Fibroblast of mammary gland (primary cell): ENCODE measurements around the gene ATF7.

Experiments used
- DNase-seq: peaks from one replicate; pipeline ENCODE4 v3.0.0-alpha.2; 2010; ENCODE audit warnings: low read depth
- H3K4me3 ChIP-seq: 2 replicates; pipeline ENCODE4 v1.5.1; 2011; ENCODE audit warnings: low read depth, mild to moderate bottlenecking, low read length, moderate library complexity; ENCODE audit not compliant: control insufficient read depth
- CTCF ChIP-seq: conservative IDR thresholded peaks from 2 replicates; pipeline ENCODE4 v1.5.1; 2011; ENCODE audit warnings: low read depth, low read length, inconsistent platforms; ENCODE audit not compliant: control insufficient read depth, insufficient read depth

The ATF7 gene

DNA sequence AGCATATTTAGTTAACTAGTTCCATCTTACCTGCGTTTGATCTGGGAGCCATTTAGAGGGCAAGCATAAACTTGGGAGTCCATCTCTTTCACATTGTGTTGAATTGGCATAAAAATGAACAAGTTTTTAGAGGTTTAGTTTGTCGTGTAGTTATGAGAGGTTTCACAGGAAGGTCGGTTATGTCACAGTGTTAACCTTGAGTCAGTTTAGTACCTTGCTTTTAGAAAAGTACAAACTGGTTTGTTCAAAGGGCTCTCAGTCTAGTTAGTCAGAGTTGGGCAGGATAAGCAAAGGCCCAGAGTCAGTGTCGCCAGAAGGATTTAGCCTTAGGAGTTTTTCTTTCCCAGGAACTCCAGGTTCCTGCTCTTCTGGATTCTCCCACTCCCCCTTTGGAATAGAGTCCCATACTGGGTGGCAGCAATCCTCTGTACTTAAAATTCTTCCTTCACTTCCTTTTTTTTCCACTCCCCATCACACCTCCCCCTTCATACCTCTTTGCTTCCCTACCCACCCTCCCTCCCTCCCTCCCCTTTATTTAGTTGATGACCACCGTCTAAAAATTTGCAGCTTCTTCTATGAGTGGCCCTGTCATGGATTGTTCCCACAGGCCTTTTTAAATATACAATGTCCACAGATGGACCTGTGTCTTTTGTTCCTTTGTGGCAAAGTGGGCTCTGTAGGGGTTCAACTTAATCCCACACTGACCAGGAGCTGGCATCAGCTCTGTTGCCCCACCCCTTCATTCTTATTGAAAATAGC is 162.2 kb downstream of the ATF7 start:
- no peak overlapping the region for H3K4me3 ChIP-seq
- no peak for DNase-seq
- TF ChIP-seq CTCF = no peak

DNA sequence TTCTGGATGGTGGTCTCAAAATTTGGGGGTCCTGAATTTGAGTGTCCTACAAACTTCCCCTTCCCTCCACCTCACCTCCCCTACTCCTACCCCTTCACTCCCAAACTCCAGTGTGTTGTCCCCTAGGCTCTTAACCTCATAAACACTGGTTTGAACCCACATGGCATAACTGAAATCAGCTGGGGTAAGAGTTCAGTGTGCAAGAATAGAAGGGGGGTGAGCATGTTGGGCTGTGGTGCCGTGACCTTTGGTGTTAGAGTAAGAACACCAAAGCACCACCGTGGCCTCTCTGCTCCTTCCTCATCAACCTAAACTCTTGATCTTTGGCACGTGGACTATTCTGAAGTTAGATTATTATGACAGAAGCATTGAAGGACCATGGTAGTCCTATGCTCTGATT is 163.2 kb downstream of the ATF7 start:
- no peak for TF ChIP-seq CTCF
- no peak for DNase-seq
- no peak overlapping the region for H3K4me3 ChIP-seq

DNA sequence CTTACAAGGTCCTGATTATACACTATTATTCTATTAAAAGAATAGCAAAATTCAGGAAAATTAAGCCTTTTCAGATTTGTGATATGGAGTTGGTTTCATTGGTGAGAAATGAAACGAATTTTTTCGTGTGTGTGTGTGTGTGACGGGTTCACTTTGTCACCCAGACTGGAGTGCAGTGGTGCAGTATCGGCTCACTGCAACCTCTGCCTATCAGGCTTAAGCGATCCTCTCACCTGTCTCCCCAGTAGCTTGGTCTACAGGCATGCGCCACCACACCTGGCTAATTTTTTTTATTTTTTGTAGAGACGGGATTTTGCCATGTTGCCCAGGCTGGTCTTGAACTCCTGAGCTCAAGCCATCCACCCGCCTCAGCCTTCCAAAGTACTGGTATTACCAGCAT is 164.6 kb downstream of the ATF7 start:
- no peak overlapping the region for H3K4me3 ChIP-seq
- TF ChIP-seq CTCF = no peak
- DNase-seq = no peak

- no peak for TF ChIP-seq CTCF
- H3K4me3 ChIP-seq = no peak overlapping the region
- DNase-seq = no peak
These were observed 165.1 kb downstream of the ATF7 start for GRCh38 chr12:53461059-53461458.

DNA sequence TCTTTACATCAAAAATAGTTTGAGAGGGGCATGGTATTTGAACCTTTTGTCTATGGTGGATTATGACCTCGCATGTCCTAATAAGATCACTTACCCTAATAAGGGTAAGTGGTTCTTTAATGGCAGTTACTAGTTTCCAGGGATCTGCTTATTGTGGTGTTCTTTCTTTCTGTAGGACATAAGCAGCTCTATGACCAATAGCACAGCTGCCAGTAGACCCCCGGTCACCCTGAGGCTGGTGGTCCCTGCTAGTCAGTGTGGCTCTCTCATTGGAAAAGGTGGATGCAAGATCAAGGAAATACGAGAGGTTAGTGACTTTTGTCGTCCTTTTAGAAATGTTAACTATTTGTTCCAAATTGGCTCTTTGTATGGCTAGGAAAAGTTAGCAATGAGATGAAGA is 167.1 kb downstream of the ATF7 start:
- no peak for TF ChIP-seq CTCF
- no peak overlapping the region for H3K4me3 ChIP-seq
- DNase-seq = no peak
